ENCODE data around the gene PAM. TPM values are rescaled to one million over a fixed set of nuclear protein-coding genes. Genes with fewer than 3 reads are reported as not detected.

PAM gene
- total RNA-seq, 2 experiments from 2014 or later: not detected

- Histone ChIP-seq H3K9me2 (ENCODE audit: insufficient read depth, low read length) (no peaks in the 10 kb centered on the region), H3K36me3 (ENCODE audit: insufficient read depth, low read length) (no peaks in the 10 kb centered on the region)
- BruUV-seq (replicated peaks): no TSS peak
Observed at GRCh38 chr5:102888483-102888882, 133.4 kb downstream of the PAM start.

GRCh38 chr5:102889033-102889432 is 133.9 kb downstream of the PAM start:
- ChIA-PET POLR2A (no interaction called here), CTCF (ENCODE audit: unreplicated experiment) (no interaction called here)
- BruUV-seq (replicated peaks): no TSS peak
- H3K79me2 ChIP-seq (ENCODE audit: insufficient read depth, low read depth, low read length): no peaks in the 10 kb centered on the region
- TF ChIP-seq CTCF (conservative IDR thresholded peaks at IDR 0.05; ENCODE audit: low read length) (no peak), EZH2phosphoT487 (IDR thresholded peaks at IDR 0.05; ENCODE audit: borderline replicate concordance, low read depth, low read length) (no peak)
- H3K27ac ChIP-seq (ENCODE audit: low read depth, low read length, poor library complexity, severe bottlenecking): no peak overlapping the region
- H3K4me1 ChIP-seq (ENCODE audit: insufficient read depth, low read length, poor library complexity, severe bottlenecking): no peaks in the 10 kb centered on the region
- no peaks in the 10 kb centered on the region for H4K20me1 ChIP-seq (ENCODE audit: insufficient read depth, low read length)
- H3K9me2 ChIP-seq (ENCODE audit: insufficient read depth, low read length): no peaks in the 10 kb centered on the region
- H3K36me3 ChIP-seq (ENCODE audit: insufficient read depth, low read length): no peaks in the 10 kb centered on the region
- no peak for DNase-seq (ENCODE audit: low spot score)
- no peak overlapping the region for H3K4me2 ChIP-seq (ENCODE audit: low read length)
- no peak overlapping the region for H2AFZ ChIP-seq (ENCODE audit: low read length)
- H3K4me3 ChIP-seq (ENCODE audit: low read depth, low read length, poor library complexity, severe bottlenecking): no peak overlapping the region
- H3K9me3 ChIP-seq (ENCODE audit: low read length): no peaks in the 10 kb centered on the region
- intact Hi-C loops (cut with micrococcal nuclease; ENCODE audit: unreplicated experiment): no loop called here

More at GRCh38 chr5:102888483-102888882, 133.4 kb downstream of the PAM start:
- H3K9me3 ChIP-seq (ENCODE audit: low read length): no peaks in the 10 kb centered on the region
- no peak overlapping the region for H3K4me3 ChIP-seq (ENCODE audit: low read depth, low read length, poor library complexity, severe bottlenecking)
- intact Hi-C loops (cut with micrococcal nuclease; ENCODE audit: unreplicated experiment): no loop called here
- H3K27ac ChIP-seq (ENCODE audit: low read depth, low read length, poor library complexity, severe bottlenecking): no peak overlapping the region
- ChIA-PET POLR2A (no interaction called here), CTCF (ENCODE audit: unreplicated experiment) (no interaction called here)
- H3K79me2 ChIP-seq (ENCODE audit: insufficient read depth, low read depth, low read length): no peaks in the 10 kb centered on the region
- DNase-seq (ENCODE audit: low spot score): no peak
- no peaks in the 10 kb centered on the region for H4K20me1 ChIP-seq (ENCODE audit: insufficient read depth, low read length)
- H2AFZ ChIP-seq (ENCODE audit: low read length): no peak overlapping the region
- no peaks in the 10 kb centered on the region for H3K4me1 ChIP-seq (ENCODE audit: insufficient read depth, low read length, poor library complexity, severe bottlenecking)
- no peak overlapping the region for H3K4me2 ChIP-seq (ENCODE audit: low read length)
- TF ChIP-seq EZH2phosphoT487 (IDR thresholded peaks at IDR 0.05; ENCODE audit: borderline replicate concordance, low read depth, low read length): no peak
- TF ChIP-seq CTCF (conservative IDR thresholded peaks at IDR 0.05; ENCODE audit: low read length): no peak

GRCh38 chr5:102890133-102890532 is 135.0 kb downstream of the PAM start:
- H3K9me3 ChIP-seq (ENCODE audit: low read length): no peaks in the 10 kb centered on the region
- DNase-seq (ENCODE audit: low spot score): no peak
- no peaks in the 10 kb centered on the region for H3K36me3 ChIP-seq (ENCODE audit: insufficient read depth, low read length)
- no peaks in the 10 kb centered on the region for H3K79me2 ChIP-seq (ENCODE audit: insufficient read depth, low read depth, low read length)
- no peaks in the 10 kb centered on the region for H3K4me1 ChIP-seq (ENCODE audit: insufficient read depth, low read length, poor library complexity, severe bottlenecking)
- H3K4me2 ChIP-seq (ENCODE audit: low read length): no peak overlapping the region
- TF ChIP-seq CTCF (conservative IDR thresholded peaks at IDR 0.05; ENCODE audit: low read length) (no peak), EZH2phosphoT487 (IDR thresholded peaks at IDR 0.05; ENCODE audit: borderline replicate concordance, low read depth, low read length) (no peak)
- BruUV-seq (replicated peaks): no TSS peak
- no peak overlapping the region for H2AFZ ChIP-seq (ENCODE audit: low read length)
- ChIA-PET CTCF (ENCODE audit: unreplicated experiment) (no interaction called here), POLR2A (no interaction called here)
- H3K27ac ChIP-seq (ENCODE audit: low read depth, low read length, poor library complexity, severe bottlenecking): no peak overlapping the region
- H4K20me1 ChIP-seq (ENCODE audit: insufficient read depth, low read length): no peaks in the 10 kb centered on the region
- no peak overlapping the region for H3K4me3 ChIP-seq (ENCODE audit: low read depth, low read length, poor library complexity, severe bottlenecking)
- no peaks in the 10 kb centered on the region for H3K9me2 ChIP-seq (ENCODE audit: insufficient read depth, low read length)
- intact Hi-C loops (cut with micrococcal nuclease; ENCODE audit: unreplicated experiment): no loop called here

Measured in OCI-LY7 (cell line).